Uterus (tissue), 4 donors: ENCODE measurements around the gene SUFU. TPM values are rescaled to one million over a fixed set of nuclear protein-coding genes. Genes with fewer than 3 reads are reported as not detected.

Experiments used
- DNase-seq, 2 donors: peaks; one replicate each; pipeline ENCODE4 v3.0.0-alpha.2; 2019 to 2020
- H3K27ac ChIP-seq, 2 donors: fragments of 200-600 bp; sonication (generic); 1 replicate in 1 of 2; 2 replicates in 1 of 2; pipeline ENCODE4 v1.5.1; 2016 to 2018
- H3K27me3 ChIP-seq, 2 donors: fragments of 200-600 bp; sonication (generic); one replicate each; pipeline ENCODE4 v1.5.1; 2018 to 2019; ENCODE audit warnings: control low read depth in 1 of 2
- H3K36me3 ChIP-seq, 2 donors: fragments of 200-600 bp; sonication (generic); one replicate each; pipeline ENCODE4 v1.5.1; 2019; ENCODE audit warnings: control low read depth in 1 of 2
- H3K4me1 ChIP-seq, 2 donors: fragments of 200-600 bp; sonication (generic); one replicate each; pipeline ENCODE4 v1.5.1; 2018 to 2019; ENCODE audit warnings: control low read depth in 1 of 2
- H3K4me3 ChIP-seq, 2 donors: fragments of 200-600 bp; sonication (generic); 1 replicate in 1 of 2; 2 replicates in 1 of 2; pipeline ENCODE4 v1.5.1; 2018 to 2019; ENCODE audit warnings: mild to moderate bottlenecking in 1 of 2
- H3K9me3 ChIP-seq, 2 donors: fragments of 200-600 bp; sonication (generic); one replicate each; pipeline ENCODE4 v1.5.1; 2019; ENCODE audit warnings: control low read depth in 1 of 2
- POLR2A ChIP-seq, 2 donors: fragments of 450-650 bp; IDR thresholded peaks; one replicate each; pipeline ENCODE4 v1.6.1; 2016; ENCODE audit warnings: antibody characterized with exemption in 2 of 2, mild to moderate bottlenecking in 1 of 2, moderate library complexity in 1 of 2
- intact Hi-C: fragments of 100-400 bp; cut with DNase I; formaldehyde crosslinking; loops from one replicate; pipeline ENCODE4 v1.15.1; 2023; ENCODE audit warnings: low total_unique reads
- total RNA-seq, 4 donors: library from RNA; depleted of rRNA in 3 of 4; stranded (reverse); fragments of >200 nt in 3 of 4; gene quantifications; one replicate each; pipeline versions ENCODE4 v1.1.0 to v1.2.4, GENCODE V29; 2014 to 2023
- TF ChIP-seq, protein P1 (sequence below), 4 experiments: fragments of 200-600 bp in 2 of 4; fragments of 450-650 bp in 2 of 4; sonication (generic) in 2 of 4; IDR thresholded peaks; one replicate each; pipeline ENCODE4 v1.5.1; 2016 to 2019; ENCODE audit warnings: antibody characterized with exemption in 4 of 4, mild to moderate bottlenecking in 2 of 4, moderate library complexity in 1 of 4
- donor health status: DM: yes; HTN: yes; CAD: no.

Gene SUFU
- total RNA-seq, 4 donors from 2014 or later, result 2.8 to 20.7 (median 12.3) TPM

DNA sequence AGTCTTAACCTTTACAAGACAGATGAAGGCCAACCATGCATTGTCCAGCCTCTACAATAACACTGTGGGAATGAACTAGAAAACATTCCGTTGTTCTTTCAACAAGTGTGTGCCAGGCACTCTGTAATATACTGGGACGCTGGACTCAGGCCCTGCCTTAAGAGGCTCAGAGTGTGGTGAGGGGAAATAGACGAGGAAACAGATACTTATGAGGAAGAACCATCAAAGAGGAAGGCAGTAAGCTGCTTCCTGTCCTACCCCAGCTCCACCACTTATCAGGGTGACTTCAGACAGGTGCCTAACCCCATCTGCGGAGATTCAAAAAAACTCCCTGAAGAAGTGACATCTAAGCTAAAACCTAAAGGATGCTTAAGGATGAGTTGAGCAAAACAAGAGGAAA, 131.6 kb downstream of the SUFU start:
- H3K4me3 ChIP-seq, result no peak overlapping the region
- no peaks in the 10 kb centered on the region for H3K27me3 ChIP-seq
- no peak overlapping the region for H3K27ac ChIP-seq
- H3K4me1 ChIP-seq, result peaks cover 6 to 15% of the 10 kb centered on the region in 2 donors
- H3K9me3 ChIP-seq, result no peaks in the 10 kb centered on the region
- H3K36me3 ChIP-seq, result no peaks in the 10 kb centered on the region
- DNase-seq, result no peak
- no peak for TF ChIP-seq POLR2A (IDR thresholded peaks at IDR 0.05)
- TF ChIP-seq, protein P1, sequence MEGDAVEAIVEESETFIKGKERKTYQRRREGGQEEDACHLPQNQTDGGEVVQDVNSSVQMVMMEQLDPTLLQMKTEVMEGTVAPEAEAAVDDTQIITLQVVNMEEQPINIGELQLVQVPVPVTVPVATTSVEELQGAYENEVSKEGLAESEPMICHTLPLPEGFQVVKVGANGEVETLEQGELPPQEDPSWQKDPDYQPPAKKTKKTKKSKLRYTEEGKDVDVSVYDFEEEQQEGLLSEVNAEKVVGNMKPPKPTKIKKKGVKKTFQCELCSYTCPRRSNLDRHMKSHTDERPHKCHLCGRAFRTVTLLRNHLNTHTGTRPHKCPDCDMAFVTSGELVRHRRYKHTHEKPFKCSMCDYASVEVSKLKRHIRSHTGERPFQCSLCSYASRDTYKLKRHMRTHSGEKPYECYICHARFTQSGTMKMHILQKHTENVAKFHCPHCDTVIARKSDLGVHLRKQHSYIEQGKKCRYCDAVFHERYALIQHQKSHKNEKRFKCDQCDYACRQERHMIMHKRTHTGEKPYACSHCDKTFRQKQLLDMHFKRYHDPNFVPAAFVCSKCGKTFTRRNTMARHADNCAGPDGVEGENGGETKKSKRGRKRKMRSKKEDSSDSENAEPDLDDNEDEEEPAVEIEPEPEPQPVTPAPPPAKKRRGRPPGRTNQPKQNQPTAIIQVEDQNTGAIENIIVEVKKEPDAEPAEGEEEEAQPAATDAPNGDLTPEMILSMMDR (IDR thresholded peaks at IDR 0.05), result no peak
- intact Hi-C loops, result no loop called here

DNA sequence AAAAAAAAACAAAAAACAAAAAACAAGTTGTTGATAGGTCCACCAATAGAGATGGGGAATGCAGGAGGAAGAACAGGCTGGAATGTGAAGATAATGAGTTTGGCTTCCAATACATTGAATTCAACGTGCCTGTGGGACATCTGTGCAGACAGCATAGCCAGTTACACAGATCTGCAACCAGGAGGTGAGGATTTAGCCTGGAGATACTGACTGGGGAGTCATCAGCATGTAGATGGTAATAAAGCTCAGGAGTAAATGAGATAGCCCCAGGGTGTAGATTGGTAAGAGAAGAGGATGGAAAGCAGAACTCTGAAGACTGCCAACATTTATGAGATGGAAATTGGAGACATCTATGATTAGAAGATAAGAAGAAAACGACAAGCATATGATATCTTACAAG, 135.8 kb downstream of the SUFU start:
- TF ChIP-seq, protein P1 (IDR thresholded peaks at IDR 0.05), result no peak
- no peak for TF ChIP-seq POLR2A (IDR thresholded peaks at IDR 0.05)
- no peaks in the 10 kb centered on the region for H3K27me3 ChIP-seq
- H3K4me3 ChIP-seq, result no peak overlapping the region
- no peak for DNase-seq
- intact Hi-C loops, result no loop called here
- no peaks in the 10 kb centered on the region for H3K4me1 ChIP-seq
- H3K36me3 ChIP-seq, result no peaks in the 10 kb centered on the region
- no peaks in the 10 kb centered on the region for H3K9me3 ChIP-seq
- no peak overlapping the region for H3K27ac ChIP-seq

GRCh38 chr10:102641402-102641801, 137.6 kb downstream of the SUFU start:
- no peak for DNase-seq
- TF ChIP-seq, protein P1 (IDR thresholded peaks at IDR 0.05), result no peak
- H3K9me3 ChIP-seq, result no peaks in the 10 kb centered on the region
- intact Hi-C loops, result no loop called here
- H3K4me1 ChIP-seq, result no peaks in the 10 kb centered on the region
- H3K4me3 ChIP-seq, result peak overlapping the region; percentile 54 to 81
- H3K36me3 ChIP-seq, result no peaks in the 10 kb centered on the region
- H3K27ac ChIP-seq, result peak overlapping the region; percentile 97 to 100
- H3K27me3 ChIP-seq, result no peaks in the 10 kb centered on the region

- intact Hi-C loops, result no loop called here
Observed at GRCh38 chr10:102641880-102642735, 138.3 kb downstream of the SUFU start.

More at GRCh38 chr10:102641880-102642735, 138.3 kb downstream of the SUFU start:
- peaks cover 0 to 3% of the 10 kb centered on the region in 2 donors for H3K4me1 ChIP-seq
- TF ChIP-seq POLR2A (IDR thresholded peaks at IDR 0.05), result peak; percentile 77 to 96
- TF ChIP-seq, protein P1 (IDR thresholded peaks at IDR 0.05), result peak in 2 of 4 experiments; percentile 7 to 9
- peak; percentile 98 to 99 for DNase-seq
- H3K4me3 ChIP-seq, result peak overlapping the region; percentile 54 to 81
- no peaks in the 10 kb centered on the region for H3K36me3 ChIP-seq
- H3K27ac ChIP-seq, result peak overlapping the region; percentile 97 to 100
- no peaks in the 10 kb centered on the region for H3K9me3 ChIP-seq
- H3K27me3 ChIP-seq, result no peaks in the 10 kb centered on the region
